Embryonic facial prominence (tissue), 1 donor: ENCODE measurements around the gene CMIP.
"Not testable (repeated sequence)": the region's sequence is repeated elsewhere in the genome, so short reads cannot be mapped to it uniquely, and the experiment has no call there.

ENCODE experiments used
- DNase-seq: peaks from one replicate; pipeline ENCODE4 v3.0.0-alpha.2; 2016; ENCODE audit errors: extremely low spot score

Gene CMIP

DNA sequence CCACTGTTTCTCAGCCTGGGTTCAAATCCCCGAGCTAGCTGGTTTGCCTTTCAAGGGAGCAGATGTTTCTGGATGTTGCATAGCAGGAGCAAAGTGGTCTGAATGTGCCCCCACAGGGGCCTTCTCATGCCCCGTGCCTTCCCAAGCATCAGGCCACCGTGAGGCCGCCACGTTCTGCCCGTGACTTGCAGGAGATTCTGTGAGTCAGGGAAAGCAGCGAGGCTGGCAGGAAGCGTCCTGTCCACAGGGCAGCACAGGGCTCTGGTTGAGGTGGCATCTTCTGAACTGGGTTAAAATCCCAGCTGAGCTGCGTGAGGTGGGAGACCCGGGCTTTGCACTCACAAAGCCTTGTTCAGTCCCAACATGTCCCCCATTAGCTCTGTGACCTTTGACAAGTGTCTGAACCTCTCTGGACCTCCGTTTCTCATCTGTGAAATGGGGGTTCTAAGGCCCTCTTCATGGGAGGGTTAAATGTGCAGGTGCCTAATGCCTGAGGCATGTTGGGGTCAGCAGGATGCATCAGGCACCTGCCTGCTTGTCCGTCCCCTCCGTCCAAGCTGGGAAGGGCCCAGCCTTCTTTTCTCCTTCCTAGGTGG, 239.7 kb downstream of the CMIP start:
- DNase-seq = no peak

DNA sequence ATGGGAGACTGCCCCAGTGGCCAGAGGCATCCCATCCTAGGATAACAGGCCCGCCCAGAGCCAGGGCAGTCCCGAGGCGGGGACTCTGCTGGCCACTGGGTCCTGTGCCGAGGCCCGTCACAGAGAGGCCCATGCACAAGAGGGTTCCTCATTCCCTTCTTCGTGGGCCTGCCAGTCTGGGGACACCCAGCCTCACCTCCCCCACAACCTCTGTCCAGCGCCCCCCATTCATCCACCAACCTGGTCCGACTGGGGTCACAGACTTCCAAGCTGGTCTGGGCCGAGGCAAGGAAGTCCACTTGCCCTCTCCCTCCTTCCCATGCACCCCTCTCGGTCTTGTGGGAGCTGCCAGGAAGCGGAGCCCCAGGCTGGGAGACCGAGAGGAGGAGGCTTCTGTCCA, 240.3 kb downstream of the CMIP start:
- DNase-seq = no peak

DNA sequence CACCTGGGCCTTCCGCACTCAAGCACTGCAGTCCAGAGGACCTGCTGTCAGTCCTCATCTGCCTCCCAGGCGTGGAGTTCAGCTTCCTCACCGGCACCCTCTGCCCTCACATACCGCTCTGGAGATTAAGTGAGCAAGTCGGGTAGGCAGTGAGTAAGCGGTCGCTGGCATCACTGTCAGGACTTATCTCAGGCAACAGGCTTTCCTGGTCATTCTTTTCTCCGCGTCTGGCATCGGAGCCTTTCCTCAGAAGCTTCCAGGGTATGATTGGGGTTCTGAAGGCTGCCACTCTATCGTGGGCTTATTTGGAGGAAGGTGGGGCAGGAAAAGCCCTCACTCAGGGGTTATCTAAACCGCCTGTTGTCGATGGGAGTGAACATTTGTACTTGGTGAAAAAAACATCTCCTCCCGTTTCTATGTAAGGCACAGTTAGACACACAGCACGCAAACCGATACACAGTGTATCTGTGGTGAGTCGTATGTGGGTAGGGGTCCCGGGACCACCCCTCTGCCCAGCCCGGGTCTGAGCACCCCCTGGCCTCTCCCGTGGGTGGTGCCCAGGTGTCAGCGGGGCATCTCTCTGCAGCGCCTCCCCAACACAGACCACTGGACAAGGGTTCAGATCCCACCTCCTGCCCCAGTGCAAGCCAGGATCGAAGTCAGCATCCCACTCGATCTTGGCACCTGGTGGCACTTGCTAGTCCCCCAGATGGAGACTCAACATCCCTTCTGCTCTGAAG, 242.0 kb downstream of the CMIP start:
- no peak for DNase-seq

DNA sequence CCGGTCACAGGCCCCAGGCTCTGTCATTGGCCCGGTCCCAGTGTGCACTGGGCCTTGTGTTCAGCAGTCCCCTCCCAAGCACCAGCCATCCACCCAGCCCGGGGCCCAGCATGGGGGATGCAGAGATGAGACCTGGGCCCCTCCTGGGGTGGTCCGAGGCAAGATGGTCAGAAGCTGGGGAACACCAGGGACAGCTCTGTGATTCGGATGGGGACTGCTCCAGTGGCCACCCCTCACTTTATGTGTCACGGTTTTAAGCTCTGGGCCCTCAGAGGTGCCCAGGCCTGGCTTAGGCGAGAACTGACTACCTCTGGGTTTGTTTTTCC, 242.5 kb downstream of the CMIP start:
- no peak for DNase-seq

DNA sequence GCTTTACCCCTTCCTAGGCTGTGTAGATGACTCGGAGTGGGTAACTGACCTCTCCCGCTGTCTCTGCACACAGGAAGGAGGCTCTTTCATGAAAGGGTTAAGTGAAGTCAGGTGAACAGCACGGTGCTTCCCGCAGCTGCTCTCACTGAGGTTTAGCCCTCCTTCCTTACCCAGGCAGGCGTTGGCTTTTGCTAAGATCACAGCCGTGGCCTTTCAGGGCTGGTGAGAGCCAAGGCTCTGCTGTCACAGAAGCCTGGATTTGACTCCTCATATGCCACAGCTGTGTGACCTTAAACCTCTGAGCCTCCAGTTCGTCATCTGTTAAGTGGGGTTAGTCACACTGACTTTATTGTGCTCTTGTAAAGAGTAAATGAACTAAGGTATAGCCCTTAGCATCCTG, 243.6 kb downstream of the CMIP start:
- DNase-seq = no peak

DNA sequence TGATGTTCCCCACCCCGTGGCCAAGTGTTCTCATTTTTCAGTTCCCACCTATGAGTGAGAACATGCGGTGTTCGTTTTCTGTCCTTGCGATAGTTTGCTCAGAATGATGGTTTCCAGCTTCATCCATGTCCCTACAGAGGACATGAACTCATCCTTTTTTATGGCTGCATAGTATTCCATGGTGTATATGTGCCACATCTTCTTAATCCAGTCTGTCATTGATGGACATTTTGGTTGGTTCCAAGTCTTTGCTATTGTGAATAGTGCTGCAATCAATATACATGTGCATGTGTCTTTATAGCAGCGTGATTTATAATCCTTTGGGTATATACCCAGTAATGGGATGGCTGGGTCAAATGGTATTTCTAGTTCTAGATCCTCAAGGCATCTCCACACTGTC, 244.2 kb downstream of the CMIP start:
- DNase-seq = not testable (repeated sequence)

DNA sequence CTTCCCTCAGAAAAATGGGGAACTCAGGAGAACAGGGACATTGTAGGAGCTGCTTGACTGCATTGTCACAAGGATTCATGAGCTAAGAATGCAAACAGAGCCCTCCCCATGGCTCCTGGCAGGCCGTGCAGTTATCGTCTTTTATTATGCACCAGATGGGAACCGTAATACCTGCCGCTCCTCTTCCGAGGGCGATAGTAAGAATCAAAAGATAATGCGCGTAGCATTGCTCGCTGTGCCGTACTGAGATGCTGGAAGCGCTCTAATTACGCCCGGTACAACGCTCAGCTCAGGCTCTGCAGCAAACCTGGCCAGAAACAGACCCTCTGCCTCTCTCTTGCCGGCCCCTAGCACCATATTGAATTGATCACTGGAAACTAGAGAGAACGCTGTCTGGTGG, 247.4 kb downstream of the CMIP start:
- no peak for DNase-seq

DNA sequence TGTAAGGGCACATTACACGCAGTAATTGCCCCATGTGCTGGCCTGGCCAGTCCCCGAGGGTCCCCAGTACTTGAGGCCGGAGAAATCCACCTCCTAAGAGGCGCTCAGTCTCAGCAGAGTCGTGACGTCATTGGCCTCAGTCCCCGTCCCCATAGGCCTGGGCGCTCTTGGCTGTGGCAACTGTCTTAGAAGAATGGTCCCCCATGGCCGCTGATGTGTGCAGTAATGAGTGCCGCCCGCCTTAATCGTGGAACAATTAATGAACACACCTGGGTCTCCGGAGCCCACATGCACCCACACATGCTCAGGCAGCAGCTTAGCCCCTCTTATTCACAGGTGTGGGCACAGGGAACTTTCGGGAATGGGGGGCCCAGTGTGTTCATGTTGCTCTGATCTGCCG, 248.0 kb downstream of the CMIP start:
- DNase-seq = no peak

DNA sequence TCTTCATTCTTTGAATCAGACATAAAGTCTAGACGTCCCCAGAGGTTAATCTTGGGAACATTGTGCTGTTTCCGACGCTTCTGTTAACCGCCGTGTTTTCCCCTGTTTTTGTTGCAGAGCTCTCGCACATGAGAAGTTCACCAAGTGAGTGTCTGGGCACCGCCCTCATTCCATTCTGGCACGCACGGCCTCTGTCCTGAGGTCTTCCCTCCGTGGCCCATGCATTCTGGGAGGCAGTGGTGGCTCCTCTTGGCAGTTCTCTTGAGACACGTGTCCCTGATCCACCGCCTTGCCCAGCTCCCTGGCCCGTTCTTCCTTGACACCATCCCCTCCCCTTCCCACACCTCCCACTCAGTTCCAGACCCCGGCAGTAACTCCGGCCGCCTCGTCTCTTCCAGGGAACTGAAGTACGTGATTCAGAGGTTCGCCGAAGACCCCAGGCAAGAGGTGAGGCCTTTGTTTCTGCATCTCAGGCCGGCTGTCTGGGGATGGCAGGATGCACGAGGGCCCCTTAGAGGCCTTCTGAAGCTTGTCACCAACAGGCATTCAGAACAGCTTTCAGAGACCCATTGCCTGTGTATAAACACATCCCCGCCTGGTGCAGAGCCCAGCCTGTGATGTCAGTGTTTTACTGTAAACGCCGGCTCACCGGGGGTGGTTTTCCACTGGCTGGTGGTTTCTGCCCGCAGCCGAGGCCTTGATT, 248.6 kb downstream of the CMIP start:
- no peak for DNase-seq

DNA sequence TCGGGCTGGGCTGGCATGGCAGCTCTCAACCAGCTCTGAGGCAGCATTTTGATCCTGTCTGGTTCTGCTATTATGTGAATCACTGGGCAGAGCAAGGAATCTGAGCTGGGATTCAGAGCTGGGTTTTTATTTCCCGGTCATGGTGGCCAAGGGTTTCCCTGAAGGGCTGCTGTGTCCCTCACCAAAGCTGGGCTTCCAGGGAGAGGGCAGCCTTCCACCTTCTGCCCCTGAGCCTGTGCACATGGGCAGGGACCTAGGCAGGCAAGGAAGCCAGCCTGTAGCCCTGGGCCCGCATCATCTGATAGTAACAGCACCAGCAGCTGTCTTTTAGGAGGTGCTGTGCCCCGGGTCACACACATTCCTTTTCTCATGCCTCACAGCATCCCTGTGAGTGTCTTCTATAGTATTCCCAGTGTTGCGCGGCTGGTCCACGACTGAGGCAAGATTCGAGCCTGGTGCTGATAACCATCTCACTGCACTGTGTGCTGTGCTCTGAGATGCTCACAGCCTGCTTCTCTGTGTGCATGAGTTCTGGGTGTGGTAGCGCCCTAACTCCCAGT, 249.2 kb downstream of the CMIP start:
- DNase-seq = no peak

DNA sequence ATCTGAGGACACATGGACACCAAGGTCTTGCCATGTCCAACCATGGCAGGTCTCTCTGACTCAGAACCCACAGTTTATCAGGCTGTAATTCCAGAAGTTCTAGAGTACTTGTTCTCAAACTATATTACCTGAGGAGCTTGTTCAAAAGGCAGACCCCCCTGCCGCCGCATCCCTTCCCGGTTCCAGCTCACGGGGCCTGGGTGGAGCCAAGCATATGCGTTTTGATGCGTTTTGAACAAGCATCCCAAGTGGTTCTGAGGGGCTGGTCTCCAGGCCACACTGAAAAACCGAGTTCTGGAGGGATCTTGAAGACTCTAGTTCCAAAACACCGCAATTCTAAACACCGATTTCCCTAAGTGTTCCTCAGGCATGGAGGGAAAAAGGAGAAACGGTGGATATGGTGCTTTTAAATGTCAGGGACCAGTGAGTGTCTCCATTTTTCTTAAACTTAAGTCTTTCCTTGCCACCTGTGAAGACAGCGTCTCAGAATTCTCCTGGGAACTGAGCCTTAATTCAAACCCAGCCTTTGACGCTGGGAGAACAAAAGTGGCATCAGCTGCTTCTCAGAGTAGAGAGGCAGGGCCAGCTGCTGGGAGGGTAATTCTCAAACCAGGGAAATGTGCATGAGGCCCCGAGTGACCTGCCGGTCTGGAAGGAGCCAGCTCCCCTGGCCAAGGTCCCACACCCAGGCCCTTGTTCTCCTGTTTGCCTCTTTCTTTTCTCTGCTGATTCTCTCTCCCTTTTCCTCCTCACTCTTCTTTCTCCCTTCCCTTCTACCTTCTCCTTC, 250.1 kb downstream of the CMIP start:
- DNase-seq = no peak

DNA sequence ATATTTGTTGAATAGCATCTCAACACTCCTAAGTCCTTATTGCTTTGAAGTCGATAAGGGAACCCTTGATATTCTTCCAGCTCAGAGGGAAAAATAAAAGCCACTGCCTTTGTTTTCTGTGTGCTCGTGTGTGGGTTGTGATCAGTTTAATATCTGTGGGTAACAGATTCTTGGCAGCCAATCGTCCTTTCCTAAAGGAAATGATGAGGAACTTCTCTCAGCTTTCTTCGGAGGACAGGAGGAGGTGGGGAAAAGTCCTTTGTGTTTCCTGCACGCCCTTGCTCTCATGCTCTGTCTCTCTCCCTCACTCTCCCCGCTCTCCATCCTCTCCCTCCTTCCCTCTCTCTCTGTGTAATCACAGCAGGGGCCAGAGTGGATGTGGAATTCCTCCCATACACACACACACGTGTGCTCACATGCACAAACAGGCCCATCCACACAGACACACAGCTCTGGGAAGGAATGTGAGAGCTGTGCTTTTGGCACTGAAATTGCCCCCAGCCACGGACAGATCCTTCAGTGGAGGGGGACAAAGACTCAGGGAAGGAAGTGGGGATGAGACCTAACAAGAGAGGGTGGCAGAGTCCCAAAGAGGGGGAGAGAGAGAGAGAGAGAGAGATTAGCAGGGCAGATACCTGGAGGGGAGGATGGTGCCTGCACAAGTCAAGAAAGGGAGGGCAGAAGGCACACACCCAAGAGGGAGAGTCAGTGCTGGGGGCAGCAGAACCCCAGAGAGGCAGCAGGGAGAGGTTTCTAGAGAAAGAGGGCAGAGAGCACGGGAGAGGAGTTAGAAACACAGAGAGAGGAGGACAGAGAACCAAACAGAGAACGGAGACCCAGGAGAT, 250.9 kb downstream of the CMIP start:
- DNase-seq = peak; percentile 34

DNA sequence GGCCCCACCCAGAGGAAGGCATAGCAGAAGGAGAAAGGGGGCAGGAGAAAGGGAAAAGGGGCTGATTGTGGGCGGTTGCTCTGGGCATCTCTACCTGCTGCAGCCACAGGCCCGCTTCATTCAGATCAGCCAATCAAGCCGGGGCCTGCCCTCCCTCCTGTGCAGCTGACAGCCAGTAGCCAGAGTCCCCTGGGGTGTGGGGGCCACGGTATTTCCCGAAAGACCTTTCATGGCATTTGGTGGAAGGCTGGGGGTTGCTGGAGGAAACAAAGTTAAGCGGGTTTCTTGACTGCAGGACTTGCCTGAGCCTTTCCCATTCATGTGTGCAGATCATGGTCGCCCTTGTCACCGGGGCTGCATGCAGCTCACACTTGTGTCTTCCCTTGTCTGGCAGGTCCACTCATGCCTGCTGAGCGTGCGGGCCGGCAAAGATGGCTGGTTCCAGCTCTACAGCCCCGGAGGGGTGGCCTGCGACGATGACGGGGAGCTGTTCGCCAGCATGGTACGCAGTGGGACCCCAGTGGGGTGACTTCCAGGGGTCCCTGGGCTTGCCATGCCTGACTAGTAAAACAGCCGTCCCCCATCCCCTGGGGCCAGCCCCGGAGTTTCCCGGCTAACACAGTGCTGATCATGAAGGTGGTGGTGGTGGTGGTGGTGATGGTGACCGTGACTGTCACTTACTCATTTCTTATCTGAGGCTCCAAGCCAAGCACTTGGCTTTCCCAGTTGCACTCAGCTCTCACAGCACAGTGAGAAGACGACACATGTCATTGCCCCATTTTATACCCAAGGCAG, 251.8 kb downstream of the CMIP start:
- no peak for DNase-seq

DNA sequence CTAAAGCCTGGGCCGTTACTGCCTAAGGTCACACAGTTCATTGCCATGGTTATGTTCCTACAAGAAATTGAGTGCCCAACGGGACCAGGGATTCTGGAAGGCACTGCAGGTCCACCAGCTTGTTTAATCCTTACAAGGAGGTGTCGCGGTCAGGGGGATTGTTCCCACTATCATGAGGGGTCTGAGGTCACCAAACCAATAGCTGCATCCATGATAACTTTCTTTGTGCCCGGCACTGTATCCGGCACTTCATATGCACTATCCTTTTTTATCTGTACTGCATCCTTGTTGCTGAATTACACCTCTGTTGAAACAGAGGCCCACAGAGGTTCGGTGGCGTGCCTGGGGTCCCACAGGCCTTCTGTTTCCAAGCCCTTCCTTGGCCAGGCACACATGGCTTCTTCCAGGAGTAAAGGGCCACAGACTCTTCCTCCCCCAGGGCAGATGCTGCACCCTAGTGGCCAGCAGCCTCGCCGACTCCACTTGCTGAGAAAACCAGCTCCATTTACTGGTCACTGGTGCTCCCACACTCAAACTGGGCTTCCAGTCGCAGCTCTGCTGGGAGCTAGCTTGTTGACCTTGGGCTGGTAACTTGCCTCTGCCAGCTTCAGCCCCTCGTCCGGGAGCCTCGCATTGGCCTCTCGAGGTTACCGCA, 252.5 kb downstream of the CMIP start:
- no peak for DNase-seq

DNA sequence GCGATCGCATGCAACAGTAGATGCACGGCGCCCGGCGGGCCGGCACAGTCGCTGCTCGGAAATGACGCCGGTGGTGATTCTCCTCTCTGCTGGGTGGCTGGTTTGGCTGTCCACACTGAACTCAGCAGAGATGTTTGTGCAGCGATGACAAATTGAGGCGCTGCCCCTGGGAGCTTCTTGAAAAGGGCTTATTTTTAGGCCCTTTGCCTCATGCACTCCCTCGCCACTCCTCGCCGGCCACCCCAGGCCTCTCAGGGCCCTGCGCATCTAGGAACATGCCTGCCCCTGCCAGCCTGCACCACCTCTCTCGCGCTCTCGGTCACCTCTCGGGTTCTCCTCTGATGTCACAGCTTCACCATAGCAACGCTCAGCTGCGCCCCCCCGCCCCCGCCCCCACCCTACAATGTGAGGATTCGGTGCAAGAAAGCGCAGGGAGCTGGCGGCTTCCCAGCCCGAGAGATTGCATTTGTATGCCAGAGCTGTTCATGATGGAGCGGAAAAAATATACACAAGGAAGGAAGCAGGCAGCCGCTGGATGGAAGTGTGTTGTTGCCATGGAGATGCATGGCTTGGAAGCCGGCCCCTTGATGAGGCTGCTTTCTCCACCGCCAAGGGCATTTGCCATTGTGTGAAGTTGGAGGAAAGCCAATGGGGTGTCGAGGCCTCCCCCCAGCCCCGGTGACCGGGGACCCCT, 253.2 kb downstream of the CMIP start:
- DNase-seq = peak; percentile 73

DNA sequence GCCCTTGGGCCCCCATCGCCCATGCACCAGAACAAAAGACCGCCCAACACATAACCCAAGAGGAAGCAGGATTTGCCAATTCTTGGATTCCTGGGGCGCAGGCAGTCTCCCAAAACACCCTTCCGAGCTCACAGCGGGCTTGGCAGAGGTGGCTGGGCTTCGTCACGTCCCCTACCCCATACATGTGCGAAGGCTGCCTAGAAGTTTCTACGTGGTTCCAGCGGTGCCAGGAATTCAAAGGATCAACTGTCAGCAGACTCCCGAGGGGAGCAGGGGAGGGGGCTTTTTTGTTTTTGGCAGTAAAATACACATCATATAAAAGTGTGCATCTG, 253.7 kb downstream of the CMIP start:
- peak; percentile 25 for DNase-seq

DNA sequence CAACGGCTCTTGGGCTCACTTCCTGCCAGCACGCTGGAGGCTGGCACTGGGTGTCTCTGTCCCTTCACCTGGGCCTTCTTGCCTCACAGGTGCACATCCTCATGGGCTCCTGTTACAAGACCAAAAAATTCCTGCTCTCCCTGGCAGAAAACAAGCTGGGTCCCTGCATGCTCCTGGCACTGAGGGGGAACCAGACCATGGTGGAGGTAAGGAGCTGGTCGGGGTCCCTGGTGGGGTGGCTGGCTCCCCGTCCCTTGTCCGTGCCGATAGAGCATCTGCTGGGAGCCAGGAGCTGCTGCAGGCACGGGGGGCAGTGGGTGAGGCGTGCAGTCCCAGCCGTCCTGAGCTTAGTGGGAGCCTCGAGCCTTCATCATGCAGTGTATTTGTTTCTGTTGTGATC, 255.0 kb downstream of the CMIP start:
- DNase-seq = no peak

DNA sequence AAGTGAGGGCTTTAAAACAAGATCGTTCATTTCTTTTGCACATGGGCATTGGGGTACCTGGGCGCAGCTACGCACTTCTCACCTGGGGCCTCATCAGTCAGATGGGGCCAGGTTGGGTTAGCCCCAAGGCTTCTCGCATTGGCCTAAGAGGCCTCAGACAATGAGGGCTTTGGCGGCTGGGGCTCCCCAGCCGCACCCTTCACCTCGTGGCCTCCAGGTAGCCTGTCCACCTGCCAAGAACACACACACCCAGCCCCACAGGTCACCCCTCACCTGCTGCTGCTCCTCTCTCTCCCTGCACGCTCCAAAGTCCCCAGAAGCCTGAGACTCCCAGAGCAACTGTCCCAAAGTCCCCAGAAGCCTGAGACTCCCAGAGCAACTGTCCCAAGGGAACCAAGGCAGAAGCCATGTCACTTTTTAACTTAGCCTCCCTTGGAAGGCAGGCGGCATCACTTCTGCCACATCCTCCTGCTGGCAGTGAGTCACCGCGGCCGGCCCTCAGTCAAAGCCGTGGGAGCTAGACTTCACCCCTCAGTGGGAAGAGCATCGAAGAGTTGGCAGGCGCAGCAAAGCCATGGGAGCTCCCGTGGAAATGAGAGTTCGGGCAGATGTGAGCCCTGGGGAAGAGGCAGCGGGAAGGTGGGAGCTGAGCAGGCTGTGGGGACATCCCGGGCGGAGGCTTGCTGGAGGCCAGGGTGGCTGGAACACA, 255.6 kb downstream of the CMIP start:
- no peak for DNase-seq

DNA sequence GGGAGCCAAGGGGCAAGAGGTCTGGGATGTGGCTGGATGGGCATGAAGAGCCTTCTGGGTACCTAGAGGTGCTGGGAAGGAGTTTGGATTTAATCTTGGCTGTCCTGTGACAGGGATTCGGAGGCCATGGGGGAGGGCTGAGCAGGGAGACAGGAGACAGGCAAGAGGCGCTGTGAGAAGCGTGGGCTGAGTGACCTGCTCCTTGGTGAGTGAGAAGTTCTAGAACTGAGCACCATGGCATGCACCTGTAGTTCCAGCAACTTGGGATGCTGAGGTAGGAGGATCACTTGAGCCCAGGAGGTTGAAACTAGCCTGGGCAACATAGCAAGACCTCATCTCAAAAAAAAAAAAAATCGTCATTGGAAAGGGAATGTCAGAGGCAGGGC, 256.2 kb downstream of the CMIP start:
- no peak for DNase-seq
